A549 (cell line): Measurements from ENCODE around the gene PDSS2. TPM values are rescaled to one million over a fixed set of nuclear protein-coding genes. Genes with fewer than 3 reads are reported as not detected.

ENCODE experiments used
- ATAC-seq, 2 experiments: fragments of 200-7000 bp in 1 of 2; fragments of >200 bp in 1 of 2; cut with Nextera tagmentation in 1 of 2; cut with Tn5 transposase in 1 of 2; 3 replicates each; pipeline versions ENCODE4 v1.8.0 to v1.9.1; 2018 to 2020; ENCODE audit warnings: mild to moderate bottlenecking in 1 of 2, moderate library complexity in 1 of 2
- CTCF ChIA-PET: fragments of 300-600 bp; sonication (Branson Sonifier 250); formaldehyde crosslinking; extraction: SDS; loops from one replicate; lab custom pipeline; 2021; ENCODE audit warnings: antibody characterized with exemption, inconsistent platforms; lab: Yijun Ruan, JAX
- POLR2A ChIA-PET: fragments of 350-600 bp; formaldehyde crosslinking; extraction: SDS; loops from one replicate; lab custom pipeline; 2021; ENCODE audit warnings: antibody characterized with exemption, inconsistent platforms; lab: Yijun Ruan, JAX
- DNase-seq, 2 experiments: peaks; one replicate each; pipeline versions ENCODE4 v3.0.0 to v3.0.0-alpha.2; 2011 to 2016; ENCODE audit warnings: low read depth in 1 of 2, low spot score in 1 of 2
- FAIRE-seq: peaks from 2 replicates; lab custom pipeline; 2011; peaks lifted over from hg19 to GRCh38; lab: Jason Lieb, UNC
- H3K27ac ChIP-seq, 2 experiments: fragments of >200 bp; sonication (Bioruptor Twin); formaldehyde crosslinking; 3 replicates each; pipeline ENCODE4 v1.5.1; 2016 to 2017
- H3K4me1 ChIP-seq: fragments of >200 bp; sonication (Bioruptor Twin); formaldehyde crosslinking; 3 replicates; pipeline ENCODE4 v1.6.1; 2016
- H3K4me2 ChIP-seq: fragments of >200 bp; sonication (Bioruptor Twin); formaldehyde crosslinking; 3 replicates; pipeline ENCODE4 v1.6.1; 2016
- H3K4me3 ChIP-seq: fragments of >200 bp; sonication (Bioruptor Twin); formaldehyde crosslinking; 3 replicates; pipeline ENCODE4 v1.5.1; 2016
- H3K9me3 ChIP-seq: fragments of >200 bp; sonication (Bioruptor Twin); formaldehyde crosslinking; 3 replicates; pipeline ENCODE4 v1.6.1; 2016
- BHLHE40 ChIP-seq: IDR thresholded peaks from 2 replicates; pipeline ENCODE4 v1.6.1; 2012; ENCODE audit warnings: low read depth, low read length, inconsistent platforms
- CBX8 ChIP-seq: fragments of 200-600 bp; sonication (generic); IDR thresholded peaks from 2 replicates; pipeline ENCODE4 v1.6.1; 2016
- CEBPB ChIP-seq, 2 experiments: fragments of >200 bp in 1 of 2; sonication (Bioruptor Twin) in 1 of 2; formaldehyde crosslinking in 1 of 2; IDR thresholded peaks; 2 replicates each; pipeline ENCODE4 v1.6.1; 2012 to 2016
- CTCF ChIP-seq: fragments of >200 bp; sonication (Bioruptor Twin); formaldehyde crosslinking; IDR thresholded peaks from 3 replicates; pipeline ENCODE4 v1.5.1; 2016
- EHF ChIP-seq: fragments of 250-450 bp; sonication (Bioruptor Pico); IDR thresholded peaks from 2 replicates; pipeline ENCODE4 v1.5.0; 2020; ENCODE audit warnings: mild to moderate bottlenecking
- ELK1 ChIP-seq: fragments of 150-350 bp; IDR thresholded peaks from 2 replicates; pipeline ENCODE4 v1.6.1; 2014; ENCODE audit warnings: low read depth, mild to moderate bottlenecking, low read length
- EP300 ChIP-seq, 2 experiments: fragments of >200 bp; sonication (Bioruptor Twin); formaldehyde crosslinking; IDR thresholded peaks; 2 replicates in 1 of 2; 3 replicates in 1 of 2; pipeline ENCODE4 v1.6.1; 2016 to 2017
- ESRRA ChIP-seq: fragments of 150-350 bp; IDR thresholded peaks from 2 replicates; pipeline ENCODE4 v1.6.1; 2014; ENCODE audit warnings: mild to moderate bottlenecking, low read length, borderline replicate concordance
- FOSB ChIP-seq: fragments of 250-450 bp; sonication (Bioruptor Pico); IDR thresholded peaks from 2 replicates; pipeline ENCODE4 v1.5.0; 2020; ENCODE audit warnings: mild to moderate bottlenecking, moderate library complexity
- FOSL2 ChIP-seq, 2 experiments: fragments of 450-650 bp in 1 of 2; fragments of >200 bp in 1 of 2; sonication (Bioruptor Twin) in 1 of 2; formaldehyde crosslinking; IDR thresholded peaks; 2 replicates each; pipeline versions ENCODE4 v1.5.0 to v1.6.1; 2016 to 2020; ENCODE audit warnings: mild to moderate bottlenecking in 1 of 2, moderate library complexity in 1 of 2
- GATA3 ChIP-seq: IDR thresholded peaks from 2 replicates; pipeline ENCODE4 v1.6.1; 2012; ENCODE audit warnings: borderline replicate concordance
- HDAC2 ChIP-seq: fragments of 200-600 bp; sonication (generic); IDR thresholded peaks from 2 replicates; pipeline ENCODE4 v1.6.1; 2016
- HES2 ChIP-seq: fragments of >200 bp; sonication (Bioruptor Twin); formaldehyde crosslinking; IDR thresholded peaks from 2 replicates; pipeline ENCODE4 v1.6.1; 2016
- HOXA7 ChIP-seq: fragments of 250-450 bp; sonication (Bioruptor Pico); IDR thresholded peaks from 2 replicates; pipeline ENCODE4 v1.5.0; 2020; ENCODE audit warnings: mild to moderate bottlenecking, moderate library complexity
- HOXB13 ChIP-seq: fragments of 250-450 bp; sonication (Bioruptor Pico); IDR thresholded peaks from 2 replicates; pipeline ENCODE4 v1.5.0; 2020; ENCODE audit warnings: low read depth, mild to moderate bottlenecking, moderate library complexity
- JUNB ChIP-seq: fragments of >200 bp; sonication (Bioruptor Twin); formaldehyde crosslinking; IDR thresholded peaks from 2 replicates; pipeline ENCODE4 v1.6.1; 2016
- KDM1A ChIP-seq: fragments of 200-600 bp; sonication (generic); IDR thresholded peaks from 2 replicates; pipeline ENCODE4 v1.6.1; 2016; ENCODE audit warnings: low read depth, mild to moderate bottlenecking
- KDM5A ChIP-seq: fragments of 200-600 bp; sonication (generic); IDR thresholded peaks from 2 replicates; pipeline ENCODE4 v1.6.1; 2016; ENCODE audit warnings: antibody characterized with exemption, mild to moderate bottlenecking
- NFE2L2 ChIP-seq: fragments of 150-350 bp; conservative IDR thresholded peaks from 2 replicates; pipeline ENCODE4 v1.6.1; 2014; ENCODE audit warnings: low read length
- NPAS2 ChIP-seq: fragments of 250-450 bp; sonication (Bioruptor Pico); IDR thresholded peaks from 2 replicates; pipeline ENCODE4 v1.8.0; 2022; ENCODE audit warnings: mild to moderate bottlenecking, moderate library complexity, borderline replicate concordance
- PBX3 ChIP-seq: IDR thresholded peaks from 2 replicates; pipeline ENCODE4 v1.6.1; 2012
- PHF8 ChIP-seq: fragments of 200-600 bp; sonication (generic); IDR thresholded peaks from 2 replicates; pipeline ENCODE4 v1.6.1; 2016; ENCODE audit warnings: low read depth, mild to moderate bottlenecking, antibody characterized with exemption, moderate library complexity, borderline replicate concordance
- POLR2A ChIP-seq: IDR thresholded peaks from 2 replicates; pipeline ENCODE4 v1.6.1; 2012; ENCODE audit warnings: mild to moderate bottlenecking, low read length
- POLR2AphosphoS2 ChIP-seq: conservative IDR thresholded peaks from 2 replicates; pipeline ENCODE4 v1.6.1; 2012; ENCODE audit warnings: low read length, improper control_type of control experiment, inconsistent platforms
- RFX5 ChIP-seq: fragments of 450-650 bp; IDR thresholded peaks from 2 replicates; pipeline ENCODE4 v1.7.1; 2014; ENCODE audit warnings: antibody characterized with exemption, mild to moderate bottlenecking, moderate library complexity
- RNF2 ChIP-seq: fragments of 200-600 bp; sonication (generic); IDR thresholded peaks from 2 replicates; pipeline ENCODE4 v1.6.1; 2016; ENCODE audit warnings: low read depth, mild to moderate bottlenecking, antibody characterized with exemption, moderate library complexity, borderline replicate concordance
- SMC3 ChIP-seq: fragments of >200 bp; sonication (Bioruptor Twin); formaldehyde crosslinking; IDR thresholded peaks from 3 replicates; pipeline ENCODE4 v1.6.1; 2018; ENCODE audit warnings: inconsistent platforms
- ZC3H11A ChIP-seq: fragments of 450-650 bp; IDR thresholded peaks from 2 replicates; pipeline ENCODE4 v1.6.1; 2014; ENCODE audit warnings: antibody characterized with exemption, mild to moderate bottlenecking
- WGBS: methylation state at CpG from one replicate; pipeline ENCODE4 v1.1.6; 2017; ENCODE audit errors: missing lambda C conversion rate; 5-methylcytosine and 5-hydroxymethylcytosine counted together
- polyA plus RNA-seq, 4 experiments: library from polyadenylated mRNA; depleted of rRNA in 3 of 4; stranded (reverse); fragments of >200 nt; fragmentation: RNase III in 1 of 4; extraction: RNeasy Plus Mini Kit Qiagen cat#74134 plus additional on column Dnase treatment in 1 of 4; gene quantifications; 2 replicates in 3 of 4; 3 replicates in 1 of 4; pipeline ENCODE4 v1.2.3, GENCODE V29; 2011 to 2017

The PDSS2 gene
- polyA plus RNA-seq, 2 of the 4 experiments (the other 2 are of a cell fraction): 7.2 to 17.3 TPM

GRCh38 chr6:107466062-107466461 is 6.7 kb upstream of the PDSS2 start:
- H3K9me3 ChIP-seq: no peaks in the 10 kb centered on the region
- CTCF ChIA-PET: no interaction called here
- no peak overlapping the region for H3K27ac ChIP-seq
- no peaks in the 10 kb centered on the region for H3K4me1 ChIP-seq
- WGBS: 90% methylated on average over 1 of the region's 1 CpG
- no peak for TF ChIP-seq FOSL2 (IDR thresholded peaks at IDR 0.05)
- TF ChIP-seq FOSL2 (CRISPR knock-in tag; IDR thresholded peaks at IDR 0.05): no peak
- no peak for TF ChIP-seq ZC3H11A
- TF ChIP-seq JUNB: no peak
- TF ChIP-seq HDAC2: no peak
- no peak for TF ChIP-seq HOXB13
- no peak for TF ChIP-seq EP300 (IDR thresholded peaks at IDR 0.05)
- TF ChIP-seq NFE2L2: no peak
- TF ChIP-seq POLR2A: no peak
- TF ChIP-seq EHF (CRISPR knock-in tag): no peak
- no peak for TF ChIP-seq SMC3
- no peak for TF ChIP-seq ELK1
- TF ChIP-seq CBX8: no peak
- no peak for TF ChIP-seq BHLHE40
- TF ChIP-seq KDM1A: no peak
- TF ChIP-seq RNF2: no peak
- H3K4me2 ChIP-seq: no peak overlapping the region
- DNase-seq: no peak
- no peak for ATAC-seq
- POLR2A ChIA-PET: no interaction called here
- FAIRE-seq: no peak
- no peak overlapping the region for H3K4me3 ChIP-seq

GRCh38 chr6:107460083-107460631 is 793 bp upstream of the PDSS2 start:
- peak in 1 of 2 experiments; percentile 20; a peak in 1 of 6 replicates for ATAC-seq

More at GRCh38 chr6:107460083-107460631, 793 bp upstream of the PDSS2 start:
- POLR2A ChIA-PET: interaction anchor here (1.0 to 1.4 kb wide), 4 partner anchors 9 to 142 kb away, joined by 3 to 10 read pairs (median 4); no protein-coding TSS in a partner anchor
- Histone ChIP-seq H3K4me2 (peak overlapping the region; percentile 68), H3K9me3 (no peaks in the 10 kb centered on the region), H3K4me1 (peaks cover 6% of the 10 kb centered on the region; the same call in 1 of the 3 replicates), H3K27ac (peak overlapping the region; percentile 88 to 93), H3K4me3 (peak overlapping the region; percentile 85)
- CTCF ChIA-PET: interaction anchor here (0.5 to 1.6 kb wide), 10 partner anchors 11 to 586 kb away, joined by 3 to 5 read pairs (median 3); no protein-coding TSS in a partner anchor
- no peak for TF ChIP-seq FOSB (CRISPR knock-in tag)
- no peak for TF ChIP-seq CTCF
- TF ChIP-seq NPAS2 (CRISPR knock-in tag): no peak
- TF ChIP-seq CEBPB (IDR thresholded peaks at IDR 0.05): no peak
- TF ChIP-seq HES2: no peak
- no peak for TF ChIP-seq GATA3
- no peak for TF ChIP-seq HOXB13
- no peak for TF ChIP-seq POLR2AphosphoS2
- no peak for TF ChIP-seq PBX3
- no peak for TF ChIP-seq RFX5
- no peak for TF ChIP-seq ESRRA
- no peak for TF ChIP-seq PHF8
- no peak for TF ChIP-seq KDM5A
- no peak for TF ChIP-seq HOXA7 (CRISPR knock-in tag)
- DNase-seq (no peak), FAIRE-seq (no peak)
- WGBS: 56% methylated on average over 20 of the region's 22 CpGs
